Skin of body (tissue), 2 donors: ENCODE data around the gene FAM156B. TPM values are rescaled to one million over a fixed set of nuclear protein-coding genes. Genes with fewer than 3 reads are reported as not detected.
"Not testable (repeated sequence)": the region's sequence is repeated elsewhere in the genome, so short reads cannot be mapped to it uniquely, and the experiment has no call there.

Experiments
- DNase-seq: peaks from one replicate; lab custom pipeline; 2025; lab: John Stamatoyannopoulos, UW
- total RNA-seq: library from RNA; depleted of rRNA; stranded (reverse); fragments of >200 nt; gene quantifications from one replicate; pipeline ENCODE4 v1.2.3, GENCODE V29; 2014

Gene FAM156B
- total RNA-seq, 1 donor from 2014 or later, result 31.2 TPM

GRCh38 chrX:52923781-52924241, 26.7 kb downstream of the FAM156B start:
- no peak for DNase-seq

- DNase-seq, result not testable (repeated sequence)
These were observed 33.1 kb downstream of the FAM156B start for GRCh38 chrX:52930214-52930613.

GRCh38 chrX:52933213-52933612, 36.1 kb downstream of the FAM156B start:
- DNase-seq, result no peak

- DNase-seq, result no peak
These were observed 37.0 kb downstream of the FAM156B start for GRCh38 chrX:52933976-52934703.

GRCh38 chrX:52934704-52935469, 37.8 kb downstream of the FAM156B start:
- DNase-seq, result peak; percentile 92

GRCh38 chrX:52935470-52935784, 38.3 kb downstream of the FAM156B start:
- not testable (repeated sequence) for DNase-seq

- not testable (repeated sequence) for DNase-seq
These were observed 43.6 kb downstream of the FAM156B start for GRCh38 chrX:52940704-52941103.

GRCh38 chrX:52941728-52942127, 44.6 kb downstream of the FAM156B start:
- not testable (repeated sequence) for DNase-seq

GRCh38 chrX:52945838-52946494, 48.8 kb downstream of the FAM156B start:
- not testable (repeated sequence) for DNase-seq

- not testable (repeated sequence) for DNase-seq
These were observed 50.4 kb downstream of the FAM156B start for GRCh38 chrX:52947501-52947900.

GRCh38 chrX:52948265-52948664, 51.1 kb downstream of the FAM156B start:
- not testable (repeated sequence) for DNase-seq

GRCh38 chrX:52949325-52949724, 52.2 kb downstream of the FAM156B start:
- DNase-seq, result not testable (repeated sequence)

- not testable (repeated sequence) for DNase-seq
These were observed 52.8 kb downstream of the FAM156B start for GRCh38 chrX:52949884-52950283.

Other genes with a start within 250 kb of the FAM156B start
- gene SSX7, start 242.4 kb upstream of the FAM156B start, total RNA-seq, result not detected
- gene SSX2, start 190.2 kb upstream of the FAM156B start, total RNA-seq, result not detected
- gene SSX2B, start 146.1 kb upstream of the FAM156B start, total RNA-seq, result not detected
- gene SPANXN5, start 99.9 kb upstream of the FAM156B start, total RNA-seq, result 0.20 TPM
- not detected for gene XAGE5, start 86.0 kb upstream of the FAM156B start, total RNA-seq
- gene XAGE3, start 29.2 kb upstream of the FAM156B start, total RNA-seq, result not detected
- 26.0 TPM for gene FAM156A, start 61.2 kb downstream of the FAM156B start, total RNA-seq
- 4.8 TPM for gene GPR173, start 151.5 kb downstream of the FAM156B start, total RNA-seq
- gene TSPYL2, start 185.0 kb downstream of the FAM156B start, total RNA-seq, result 16.9 TPM
- 15.1 TPM for gene KANTR, start 196.8 kb downstream of the FAM156B start, total RNA-seq